ENCODE measurements around the gene TMEM178B.

DNA sequence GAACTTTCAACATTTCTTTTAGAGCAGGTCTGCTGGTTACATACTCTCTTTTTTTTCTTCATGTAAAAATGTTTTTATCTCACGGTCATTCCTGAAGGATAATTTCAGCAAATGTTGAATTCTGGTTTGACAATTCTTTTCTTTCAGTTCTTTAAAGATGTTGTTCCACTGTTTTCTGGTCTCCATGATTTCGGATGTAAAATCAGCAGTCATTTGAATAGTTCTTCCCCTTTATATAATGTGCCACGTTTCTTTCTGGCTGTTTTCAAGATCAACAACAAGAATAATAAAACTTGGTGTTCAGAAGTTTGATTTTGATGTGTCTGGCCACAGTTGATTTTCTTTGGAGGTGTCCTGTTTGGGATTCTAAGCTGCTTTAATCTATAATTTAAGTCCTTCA lies 45.1 kb upstream of the TMEM178B start:
- TF ChIP-seq, protein P1, sequence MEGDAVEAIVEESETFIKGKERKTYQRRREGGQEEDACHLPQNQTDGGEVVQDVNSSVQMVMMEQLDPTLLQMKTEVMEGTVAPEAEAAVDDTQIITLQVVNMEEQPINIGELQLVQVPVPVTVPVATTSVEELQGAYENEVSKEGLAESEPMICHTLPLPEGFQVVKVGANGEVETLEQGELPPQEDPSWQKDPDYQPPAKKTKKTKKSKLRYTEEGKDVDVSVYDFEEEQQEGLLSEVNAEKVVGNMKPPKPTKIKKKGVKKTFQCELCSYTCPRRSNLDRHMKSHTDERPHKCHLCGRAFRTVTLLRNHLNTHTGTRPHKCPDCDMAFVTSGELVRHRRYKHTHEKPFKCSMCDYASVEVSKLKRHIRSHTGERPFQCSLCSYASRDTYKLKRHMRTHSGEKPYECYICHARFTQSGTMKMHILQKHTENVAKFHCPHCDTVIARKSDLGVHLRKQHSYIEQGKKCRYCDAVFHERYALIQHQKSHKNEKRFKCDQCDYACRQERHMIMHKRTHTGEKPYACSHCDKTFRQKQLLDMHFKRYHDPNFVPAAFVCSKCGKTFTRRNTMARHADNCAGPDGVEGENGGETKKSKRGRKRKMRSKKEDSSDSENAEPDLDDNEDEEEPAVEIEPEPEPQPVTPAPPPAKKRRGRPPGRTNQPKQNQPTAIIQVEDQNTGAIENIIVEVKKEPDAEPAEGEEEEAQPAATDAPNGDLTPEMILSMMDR (IDR thresholded peaks at IDR 0.05), result no peak
- TF ChIP-seq, protein P2, sequence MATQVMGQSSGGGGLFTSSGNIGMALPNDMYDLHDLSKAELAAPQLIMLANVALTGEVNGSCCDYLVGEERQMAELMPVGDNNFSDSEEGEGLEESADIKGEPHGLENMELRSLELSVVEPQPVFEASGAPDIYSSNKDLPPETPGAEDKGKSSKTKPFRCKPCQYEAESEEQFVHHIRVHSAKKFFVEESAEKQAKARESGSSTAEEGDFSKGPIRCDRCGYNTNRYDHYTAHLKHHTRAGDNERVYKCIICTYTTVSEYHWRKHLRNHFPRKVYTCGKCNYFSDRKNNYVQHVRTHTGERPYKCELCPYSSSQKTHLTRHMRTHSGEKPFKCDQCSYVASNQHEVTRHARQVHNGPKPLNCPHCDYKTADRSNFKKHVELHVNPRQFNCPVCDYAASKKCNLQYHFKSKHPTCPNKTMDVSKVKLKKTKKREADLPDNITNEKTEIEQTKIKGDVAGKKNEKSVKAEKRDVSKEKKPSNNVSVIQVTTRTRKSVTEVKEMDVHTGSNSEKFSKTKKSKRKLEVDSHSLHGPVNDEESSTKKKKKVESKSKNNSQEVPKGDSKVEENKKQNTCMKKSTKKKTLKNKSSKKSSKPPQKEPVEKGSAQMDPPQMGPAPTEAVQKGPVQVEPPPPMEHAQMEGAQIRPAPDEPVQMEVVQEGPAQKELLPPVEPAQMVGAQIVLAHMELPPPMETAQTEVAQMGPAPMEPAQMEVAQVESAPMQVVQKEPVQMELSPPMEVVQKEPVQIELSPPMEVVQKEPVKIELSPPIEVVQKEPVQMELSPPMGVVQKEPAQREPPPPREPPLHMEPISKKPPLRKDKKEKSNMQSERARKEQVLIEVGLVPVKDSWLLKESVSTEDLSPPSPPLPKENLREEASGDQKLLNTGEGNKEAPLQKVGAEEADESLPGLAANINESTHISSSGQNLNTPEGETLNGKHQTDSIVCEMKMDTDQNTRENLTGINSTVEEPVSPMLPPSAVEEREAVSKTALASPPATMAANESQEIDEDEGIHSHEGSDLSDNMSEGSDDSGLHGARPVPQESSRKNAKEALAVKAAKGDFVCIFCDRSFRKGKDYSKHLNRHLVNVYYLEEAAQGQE (IDR thresholded peaks at IDR 0.05; ENCODE audit: insufficient read depth in 1 of 2, low read depth in 2 of 2, low read length in 1 of 2), result no peak
- TF ChIP-seq POLR2AphosphoS5 (IDR thresholded peaks at IDR 0.05; ENCODE audit: low read depth, low read length) (no peak), SIN3A (IDR thresholded peaks at IDR 0.05; ENCODE audit: borderline replicate concordance, insufficient read depth, low read depth, low read length) (no peak)

Measured in Panc1 (cell line).